KMS-11 (cell line): ENCODE data around the gene HOXC9.

Experiments
- H2AFZ ChIP-seq: fragments of 200-600 bp; sonication (generic); 2 replicates; pipeline ENCODE4 v1.6.1; 2016; ENCODE audit warnings: antibody characterized with exemption, mixed run types, low read depth
- H3K27ac ChIP-seq: fragments of 200-600 bp; sonication (generic); 2 replicates; pipeline ENCODE4 v1.6.1; 2016; ENCODE audit warnings: mild to moderate bottlenecking, mixed run types
- H3K27me3 ChIP-seq: fragments of 200-600 bp; sonication (generic); 2 replicates; pipeline ENCODE4 v1.6.1; 2017; ENCODE audit warnings: mild to moderate bottlenecking, low read depth, mixed run types, moderate library complexity; ENCODE audit not compliant: insufficient read depth
- H3K36me3 ChIP-seq: fragments of 200-600 bp; sonication (generic); 2 replicates; pipeline ENCODE4 v1.6.1; 2017; ENCODE audit warnings: mild to moderate bottlenecking, mixed run types; ENCODE audit not compliant: insufficient read depth
- H3K4me1 ChIP-seq: fragments of 200-600 bp; sonication (generic); 2 replicates; pipeline ENCODE4 v1.6.1; 2016; ENCODE audit warnings: mild to moderate bottlenecking, low read depth, mixed run types; ENCODE audit not compliant: poor library complexity, severe bottlenecking
- H3K4me2 ChIP-seq: fragments of 200-600 bp; sonication (generic); 2 replicates; pipeline ENCODE4 v1.7.0; 2016; ENCODE audit warnings: mild to moderate bottlenecking, mixed run types
- H3K4me3 ChIP-seq: fragments of 200-600 bp; sonication (generic); IDR thresholded peaks from 2 replicates; pipeline ENCODE4 v1.6.1; 2017; ENCODE audit warnings: low read depth, low read length, mixed read lengths; ENCODE audit not compliant: insufficient read depth
- H3K79me2 ChIP-seq: fragments of 200-600 bp; sonication (generic); 2 replicates; pipeline ENCODE4 v1.6.1; 2016; ENCODE audit warnings: low read depth, mixed run types; ENCODE audit not compliant: insufficient read depth
- H3K9ac ChIP-seq: fragments of 200-600 bp; sonication (generic); 2 replicates; pipeline ENCODE4 v1.6.1; 2016; ENCODE audit warnings: mild to moderate bottlenecking, mixed run types
- H4K20me1 ChIP-seq: fragments of 200-600 bp; sonication (generic); 2 replicates; pipeline ENCODE4 v1.6.1; 2016; ENCODE audit warnings: mild to moderate bottlenecking, mixed run types; ENCODE audit not compliant: insufficient read depth
- CTCF ChIP-seq: fragments of 200-600 bp; sonication (generic); conservative IDR thresholded peaks from 2 replicates; pipeline ENCODE4 v1.6.1; 2017; ENCODE audit warnings: low read depth, mild to moderate bottlenecking, antibody characterized with exemption, low read length, moderate library complexity, mixed read lengths

HOXC9 gene

GRCh38 chr12:53991077-53991460 is 8.9 kb upstream of the HOXC9 start:
- no peak for TF ChIP-seq CTCF
- H3K79me2 ChIP-seq, result no peaks in the 10 kb centered on the region
- H3K4me1 ChIP-seq, result peaks cover 44% of the 10 kb centered on the region
- H3K4me3 ChIP-seq, result no peak overlapping the region
- H4K20me1 ChIP-seq, result no peaks in the 10 kb centered on the region
- no peak overlapping the region; the same call in 1 of the 2 replicates for H3K4me2 ChIP-seq
- H3K27ac ChIP-seq, result no peak overlapping the region
- H2AFZ ChIP-seq, result no peak overlapping the region
- no peaks in the 10 kb centered on the region for H3K36me3 ChIP-seq
- peaks cover 100% of the 10 kb centered on the region for H3K27me3 ChIP-seq
- H3K9ac ChIP-seq, result no peak overlapping the region

- TF ChIP-seq CTCF, result no peak
- no peak overlapping the region for H3K9ac ChIP-seq
- no peak overlapping the region for H3K27ac ChIP-seq
Measured at GRCh38 chr12:53992377-53992889, 7.5 kb upstream of the HOXC9 start.

GRCh38 chr12:53993162-53994008 is 6.6 kb upstream of the HOXC9 start:
- no peak overlapping the region for H3K4me2 ChIP-seq
- H4K20me1 ChIP-seq, result no peaks in the 10 kb centered on the region
- TF ChIP-seq CTCF, result no peak
- H3K27me3 ChIP-seq, result peaks cover 100% of the 10 kb centered on the region
- no peak overlapping the region for H3K4me3 ChIP-seq
- H3K79me2 ChIP-seq, result no peaks in the 10 kb centered on the region
- peaks cover 50% of the 10 kb centered on the region for H3K4me1 ChIP-seq
- H3K27ac ChIP-seq, result no peak overlapping the region
- no peak overlapping the region for H3K9ac ChIP-seq
- no peak overlapping the region for H2AFZ ChIP-seq
- H3K36me3 ChIP-seq, result no peaks in the 10 kb centered on the region

More at GRCh38 chr12:53992377-53992889, 7.5 kb upstream of the HOXC9 start:
- H3K4me3 ChIP-seq, result no peak overlapping the region
- H3K4me1 ChIP-seq, result peaks cover 50% of the 10 kb centered on the region
- H4K20me1 ChIP-seq, result no peaks in the 10 kb centered on the region
- no peaks in the 10 kb centered on the region for H3K36me3 ChIP-seq
- H3K4me2 ChIP-seq, result no peak overlapping the region; the same call in 1 of the 2 replicates
- peaks cover 100% of the 10 kb centered on the region for H3K27me3 ChIP-seq
- H3K79me2 ChIP-seq, result no peaks in the 10 kb centered on the region
- H2AFZ ChIP-seq, result no peak overlapping the region

GRCh38 chr12:53994009-53994263 is 6.0 kb upstream of the HOXC9 start:
- Histone ChIP-seq H3K4me1 (peaks cover 45% of the 10 kb centered on the region), H2AFZ (no peak overlapping the region), H3K4me3 (no peak overlapping the region), H3K79me2 (no peaks in the 10 kb centered on the region), H4K20me1 (no peaks in the 10 kb centered on the region), H3K9ac (no peak overlapping the region), H3K4me2 (no peak overlapping the region), H3K27me3 (peaks cover 100% of the 10 kb centered on the region), H3K27ac (no peak overlapping the region), H3K36me3 (no peaks in the 10 kb centered on the region)
- no peak for TF ChIP-seq CTCF
